ENCODE measurements around the gene PHLDB3. TPM values are rescaled to one million over a fixed set of nuclear protein-coding genes. Genes with fewer than 3 reads are reported as not detected.
"Not testable (repeated sequence)": the region's sequence is repeated elsewhere in the genome, so short reads cannot be mapped to it uniquely, and the experiment has no call there.

Gene PHLDB3
- polyA plus RNA-seq, 4 donors = 7.1 to 14.1 (median 10.7) TPM

GRCh38 chr19:43447655-43448054 is 56.9 kb downstream of the PHLDB3 start:
- no peak for DNase-seq (ENCODE audit: low read depth in 4 of 4, low spot score in 2 of 4)

DNA sequence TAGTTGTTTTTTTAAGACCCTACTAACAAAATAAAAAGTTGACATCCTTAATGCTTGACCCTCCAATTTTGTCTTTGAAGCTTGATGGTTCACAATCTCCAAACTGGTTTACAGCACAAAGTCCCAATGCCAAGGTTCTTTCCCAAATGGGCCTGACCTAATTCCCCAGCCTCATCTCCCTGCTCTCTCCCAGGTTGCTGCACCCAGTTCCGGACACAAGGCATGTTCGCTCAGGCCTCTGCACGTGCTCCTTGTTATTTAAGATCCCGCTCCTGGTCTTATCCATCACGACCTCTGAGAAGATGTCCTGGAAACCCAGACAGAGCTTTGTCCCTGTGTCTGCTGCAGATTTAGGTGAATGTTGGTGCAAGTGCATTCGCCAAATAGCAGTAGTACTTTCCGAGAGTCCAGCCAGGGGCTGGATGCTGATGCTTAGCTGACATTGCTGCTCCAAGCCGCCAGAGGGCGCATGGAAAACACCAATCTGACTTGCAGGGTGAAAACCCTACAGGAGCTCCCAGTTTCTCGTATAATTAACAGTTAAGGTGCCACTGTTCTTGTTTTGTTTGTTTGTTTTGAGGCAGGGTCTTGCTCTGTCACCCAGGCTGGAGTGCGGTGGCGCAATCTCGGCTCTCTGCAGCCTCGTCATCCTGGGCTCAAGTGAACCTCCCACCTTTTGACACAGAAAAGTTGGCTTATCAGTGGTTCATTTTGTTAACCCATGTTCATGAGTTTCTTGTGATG is 57.6 kb downstream of the PHLDB3 start:
- peak in 2 of 4 donors; percentile 46 to 70 for DNase-seq (ENCODE audit: low read depth in 4 of 4, low spot score in 2 of 4)

GRCh38 chr19:43445426-43445825 is 59.1 kb downstream of the PHLDB3 start:
- no peak for DNase-seq (ENCODE audit: low read depth in 4 of 4, low spot score in 2 of 4)

- no peak for DNase-seq (ENCODE audit: low read depth in 4 of 4, low spot score in 2 of 4)
Measured at GRCh38 chr19:43444531-43445287, 59.8 kb downstream of the PHLDB3 start.

DNA sequence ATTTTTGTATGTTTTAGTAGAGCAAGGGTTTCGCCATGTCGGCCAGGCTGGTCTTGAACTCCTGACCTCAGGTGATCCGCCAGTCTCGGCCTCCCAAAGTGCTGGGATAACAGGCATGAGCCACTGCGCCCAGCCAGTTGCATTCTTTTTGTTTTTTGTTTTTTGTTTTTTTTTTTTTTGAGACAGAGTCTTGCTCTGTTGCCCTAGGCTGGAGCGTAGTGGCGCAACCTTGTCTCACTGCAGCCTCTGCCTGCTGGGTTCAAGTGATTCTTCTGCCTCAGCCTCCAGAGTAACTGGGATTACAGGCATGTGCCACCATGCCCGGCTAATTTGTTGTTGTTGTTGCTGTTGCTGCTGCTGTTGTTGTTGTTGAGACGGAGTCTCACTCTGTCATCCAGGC is 60.5 kb downstream of the PHLDB3 start:
- DNase-seq (ENCODE audit: low read depth in 4 of 4, low spot score in 2 of 4) = not testable (repeated sequence)

DNA sequence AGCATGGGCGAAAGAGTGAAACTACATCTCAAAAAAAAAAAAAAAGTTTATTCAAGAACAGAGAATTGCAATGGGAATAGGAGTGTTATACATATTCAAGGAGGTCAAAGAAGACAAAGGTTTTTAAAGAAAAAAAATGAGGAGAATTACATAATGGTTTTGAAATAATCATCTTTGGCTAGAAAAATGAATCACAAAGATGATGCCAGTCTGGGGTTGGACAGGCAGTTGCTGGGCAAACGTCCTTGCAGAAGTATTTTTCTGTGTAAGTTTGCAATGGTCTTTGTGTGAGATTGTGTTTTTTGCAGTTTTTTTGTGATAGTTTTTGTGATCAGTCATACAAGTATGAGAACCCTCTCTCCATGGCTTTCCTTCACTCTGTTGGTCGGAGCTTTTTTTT is 62.8 kb downstream of the PHLDB3 start:
- no peak for DNase-seq (ENCODE audit: low read depth in 4 of 4, low spot score in 2 of 4)

GRCh38 chr19:43439709-43440063 is 64.9 kb downstream of the PHLDB3 start:
- no peak for DNase-seq (ENCODE audit: low read depth in 4 of 4, low spot score in 2 of 4)

DNA sequence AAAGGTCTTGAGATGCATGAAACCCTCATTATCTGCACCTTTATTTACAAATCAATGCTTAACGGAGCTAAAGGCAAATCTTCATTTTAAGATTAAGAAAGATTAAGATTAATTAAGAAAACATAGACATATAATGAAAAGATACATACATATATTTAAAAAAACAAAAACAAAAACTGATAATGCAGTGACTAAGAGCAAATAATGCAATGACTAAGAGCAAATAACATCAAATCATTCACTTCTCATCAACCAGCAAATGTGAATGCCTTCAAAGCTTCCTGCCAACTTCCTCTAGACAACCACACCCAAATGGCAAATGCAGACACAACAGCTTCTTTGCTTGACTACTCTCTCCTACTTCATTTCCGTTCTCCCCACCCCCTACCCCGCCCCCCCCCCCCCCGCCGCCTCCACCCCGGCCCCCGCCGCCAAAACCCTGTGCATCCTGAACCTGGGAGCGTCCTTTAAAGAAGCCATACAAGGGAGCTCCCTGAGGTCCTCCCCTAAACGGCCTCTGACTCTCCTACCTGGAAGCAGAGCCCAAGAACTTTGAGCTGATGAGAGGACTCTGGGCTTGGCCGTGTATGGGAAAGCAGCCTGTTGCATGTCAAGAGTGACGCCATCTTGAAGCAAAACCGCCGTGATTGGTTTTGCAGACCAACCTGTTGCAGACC is 65.4 kb downstream of the PHLDB3 start:
- DNase-seq (ENCODE audit: low read depth in 4 of 4, low spot score in 2 of 4) = no peak

GRCh38 chr19:43438291-43439031 is 66.1 kb downstream of the PHLDB3 start:
- peak in 3 of 4 donors; percentile 41 to 65 (median 48) for DNase-seq (ENCODE audit: low read depth in 4 of 4, low spot score in 2 of 4)

- DNase-seq (ENCODE audit: low read depth in 4 of 4, low spot score in 2 of 4) = no peak
Measured at GRCh38 chr19:43437712-43438111, 66.8 kb downstream of the PHLDB3 start.

GRCh38 chr19:43437284-43437683 is 67.3 kb downstream of the PHLDB3 start:
- not testable (repeated sequence) for DNase-seq (ENCODE audit: low read depth in 4 of 4, low spot score in 2 of 4)

GRCh38 chr19:43435775-43436174 is 68.8 kb downstream of the PHLDB3 start:
- no peak for DNase-seq (ENCODE audit: low read depth in 4 of 4, low spot score in 2 of 4)

GRCh38 chr19:43433689-43434088 is 70.9 kb downstream of the PHLDB3 start:
- DNase-seq (ENCODE audit: low read depth in 4 of 4, low spot score in 2 of 4) = no peak

GRCh38 chr19:43433358-43433673 is 71.2 kb downstream of the PHLDB3 start:
- DNase-seq (ENCODE audit: low read depth in 4 of 4, low spot score in 2 of 4) = no peak

- no peak for DNase-seq (ENCODE audit: low read depth in 4 of 4, low spot score in 2 of 4)
Measured at GRCh38 chr19:43430976-43431375, 73.6 kb downstream of the PHLDB3 start.

- no peak for DNase-seq (ENCODE audit: low read depth in 4 of 4, low spot score in 2 of 4)
Measured at GRCh38 chr19:43430142-43430710, 74.3 kb downstream of the PHLDB3 start.

GRCh38 chr19:43429395-43429794 is 75.2 kb downstream of the PHLDB3 start:
- no peak for DNase-seq (ENCODE audit: low read depth in 4 of 4, low spot score in 2 of 4)

DNA sequence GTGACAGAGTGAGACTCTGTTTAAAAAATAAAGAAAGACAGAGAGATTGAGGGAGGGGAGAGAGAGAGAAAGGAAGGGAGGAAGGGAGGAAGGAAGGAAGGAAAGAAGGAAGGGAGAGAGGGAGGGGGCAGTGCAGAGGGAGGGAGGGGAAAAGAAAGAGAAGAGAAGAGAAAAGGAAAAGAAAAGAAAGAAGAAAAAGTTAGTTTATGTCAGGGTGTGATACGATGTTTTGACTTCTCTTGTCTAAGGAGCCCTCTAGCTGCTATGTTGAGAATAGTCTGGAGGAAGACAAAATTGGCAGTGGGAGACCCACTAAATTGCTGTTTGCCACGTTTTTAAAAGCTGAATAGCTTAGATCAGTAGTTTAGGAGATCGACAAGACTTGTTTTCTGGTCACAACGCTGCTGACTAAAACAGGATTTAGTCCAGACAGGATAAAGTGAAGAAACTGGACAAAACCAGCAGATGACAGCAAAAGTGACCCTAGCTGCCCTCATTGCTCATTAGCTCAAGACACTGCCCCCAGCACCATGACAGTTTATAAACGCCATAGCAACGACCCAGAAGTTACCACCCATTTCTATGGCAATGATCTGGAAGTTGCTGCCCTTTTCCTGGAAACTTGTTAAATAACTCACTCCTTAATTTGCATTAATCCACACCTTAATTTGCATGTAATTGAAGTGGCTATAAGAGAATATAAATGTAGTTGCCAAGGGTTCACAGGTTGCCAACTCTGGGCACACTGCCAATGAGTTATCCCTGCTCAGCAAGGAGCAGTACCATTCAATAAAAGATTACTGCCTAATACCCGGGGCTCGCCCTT is 78.8 kb downstream of the PHLDB3 start:
- no peak for DNase-seq (ENCODE audit: low read depth in 4 of 4, low spot score in 2 of 4)
